ENCODE data around the gene TUBE1.
A peak's percentile ranks its signal among the peaks of the same experiment; 100 is the strongest.
"Not testable (repeated sequence)": the region's sequence is repeated elsewhere in the genome, so short reads cannot be mapped to it uniquely, and the experiment has no call there.

TUBE1 gene, protein sequence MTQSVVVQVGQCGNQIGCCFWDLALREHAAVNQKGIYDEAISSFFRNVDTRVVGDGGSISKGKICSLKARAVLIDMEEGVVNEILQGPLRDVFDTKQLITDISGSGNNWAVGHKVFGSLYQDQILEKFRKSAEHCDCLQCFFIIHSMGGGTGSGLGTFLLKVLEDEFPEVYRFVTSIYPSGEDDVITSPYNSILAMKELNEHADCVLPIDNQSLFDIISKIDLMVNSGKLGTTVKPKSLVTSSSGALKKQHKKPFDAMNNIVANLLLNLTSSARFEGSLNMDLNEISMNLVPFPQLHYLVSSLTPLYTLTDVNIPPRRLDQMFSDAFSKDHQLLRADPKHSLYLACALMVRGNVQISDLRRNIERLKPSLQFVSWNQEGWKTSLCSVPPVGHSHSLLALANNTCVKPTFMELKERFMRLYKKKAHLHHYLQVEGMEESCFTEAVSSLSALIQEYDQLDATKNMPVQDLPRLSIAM

DNA sequence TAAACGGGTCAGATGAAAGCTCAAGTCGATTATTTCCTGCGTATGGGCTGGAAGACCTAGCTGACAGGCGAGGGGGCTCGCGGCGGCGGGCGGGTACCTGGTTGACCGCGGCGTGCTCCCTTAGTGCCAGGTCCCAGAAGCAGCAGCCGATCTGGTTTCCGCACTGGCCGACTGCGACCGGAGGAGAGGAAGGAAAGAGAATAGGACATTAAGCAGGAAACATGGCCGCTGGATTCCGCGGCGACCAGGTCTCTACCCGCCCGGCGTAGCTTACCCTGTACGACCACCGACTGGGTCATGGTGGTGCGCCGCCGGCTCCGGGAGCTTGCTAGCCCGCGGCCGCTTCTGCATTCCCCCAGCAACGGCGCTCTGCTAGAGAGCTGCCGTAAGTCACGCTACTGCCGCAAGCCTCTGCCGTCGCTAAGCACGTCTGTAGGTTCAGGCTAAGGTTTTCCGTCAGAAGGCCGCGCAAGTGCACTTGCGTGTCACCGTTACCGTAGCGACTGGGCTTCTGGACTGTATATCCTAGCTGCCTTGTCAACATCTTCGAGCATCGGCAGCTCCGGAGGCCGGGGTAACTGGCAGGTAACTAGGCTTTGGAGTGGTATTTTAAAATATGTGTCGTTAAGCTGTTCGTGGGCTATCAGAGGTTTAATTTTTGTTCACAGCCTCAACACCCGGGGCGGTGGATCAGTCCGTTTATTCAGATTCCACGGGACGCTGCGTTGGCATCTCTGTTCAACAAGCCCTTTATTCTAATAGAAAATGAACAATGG is at the start of gene TUBE1, which contains the start of gene FAM229B:
Gene TUBE1 (minus strand): TSS at position 347 of the 776 bp plus-strand sequence. CDS start 48 bp downstream, at position 299.
Gene FAM229B (plus strand): TSS at position 456 of the 776 bp plus-strand sequence. CDS start 11,693 bp downstream, outside the sequence.
- peak; percentile 87 for DNase-seq (ENCODE audit: low spot score)

GRCh38 chr6:112130878-112131277 is 43.6 kb upstream of the TUBE1 start:
- DNase-seq (ENCODE audit: low spot score): no peak

DNA sequence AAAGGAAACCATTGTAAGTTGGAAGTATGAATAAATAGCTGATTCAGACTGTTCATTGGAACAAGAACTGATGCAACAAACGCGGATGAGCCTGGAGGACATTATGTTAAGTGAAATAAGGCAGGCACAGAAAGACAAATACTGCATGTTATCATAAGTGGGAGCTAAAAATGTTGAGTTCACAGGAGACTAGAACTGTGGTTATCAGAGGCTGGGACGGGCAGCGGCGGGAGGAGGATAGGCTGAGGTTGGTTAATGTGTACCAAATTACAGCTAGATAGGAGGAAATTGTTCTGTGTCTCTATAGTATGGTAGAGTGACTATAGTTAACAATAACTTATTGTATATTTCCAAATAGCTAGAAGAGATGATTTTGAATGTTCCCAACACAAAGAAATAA is 40.9 kb upstream of the TUBE1 start:
- DNase-seq (ENCODE audit: low spot score): no peak

DNA sequence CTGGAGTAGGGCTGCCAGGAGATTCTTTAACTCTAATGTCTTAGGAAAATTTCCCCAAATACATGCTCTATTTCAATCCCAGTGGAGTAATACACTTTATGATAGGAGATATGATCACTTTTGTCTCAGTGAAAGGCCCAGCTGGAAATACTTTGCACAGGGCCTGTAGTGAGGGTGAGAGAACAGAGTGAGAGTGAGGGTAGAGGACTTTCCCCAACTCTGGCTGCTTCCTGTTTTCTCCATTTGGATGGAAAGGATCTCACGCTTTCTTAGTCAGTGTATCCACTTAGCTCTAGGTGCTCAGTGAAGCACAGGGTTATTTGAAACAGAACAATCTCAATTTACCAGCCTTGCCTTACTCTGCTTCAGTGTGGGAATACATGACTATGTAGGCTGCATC is 36.7 kb upstream of the TUBE1 start:
- DNase-seq (ENCODE audit: low spot score): no peak

DNA sequence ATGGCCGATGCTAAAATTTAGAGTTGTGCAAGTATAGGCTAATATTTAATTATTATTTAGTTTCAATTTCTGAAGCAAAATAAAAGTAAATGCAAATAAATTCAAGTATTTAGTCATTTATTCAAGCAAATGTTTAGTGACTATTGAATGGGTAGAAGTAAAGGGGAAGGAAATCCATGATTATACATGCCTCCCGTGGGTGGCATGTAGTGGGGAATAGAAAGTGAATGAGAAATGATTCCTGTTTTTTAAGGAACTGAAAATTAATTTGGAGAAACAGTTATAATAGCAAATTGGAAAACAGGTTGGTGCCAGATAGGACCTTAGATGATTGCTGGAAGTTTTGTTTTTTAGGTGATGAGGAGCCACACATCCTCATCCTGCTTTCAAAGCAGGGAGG is 35.5 kb upstream of the TUBE1 start:
- DNase-seq (ENCODE audit: low spot score): no peak

DNA sequence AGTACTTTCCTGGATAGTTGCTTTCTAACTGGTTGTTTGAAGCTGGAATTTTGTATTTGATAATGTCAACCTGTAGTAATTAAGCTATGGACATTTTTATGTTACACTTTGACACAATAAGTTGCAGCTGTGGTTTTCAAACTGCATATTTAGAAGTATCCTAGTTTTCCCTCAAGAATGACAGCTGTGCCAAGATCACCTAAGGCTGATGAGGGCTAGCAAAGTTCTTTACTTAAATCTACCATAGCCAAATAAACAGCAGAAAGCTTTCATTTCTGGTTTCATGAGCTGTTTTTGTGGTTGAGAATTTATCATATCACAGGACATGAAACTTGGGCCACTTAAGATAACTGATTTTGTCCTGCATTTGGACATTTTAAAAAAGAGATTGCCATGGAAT is 30.8 kb upstream of the TUBE1 start:
- no peak for DNase-seq (ENCODE audit: low spot score)

DNA sequence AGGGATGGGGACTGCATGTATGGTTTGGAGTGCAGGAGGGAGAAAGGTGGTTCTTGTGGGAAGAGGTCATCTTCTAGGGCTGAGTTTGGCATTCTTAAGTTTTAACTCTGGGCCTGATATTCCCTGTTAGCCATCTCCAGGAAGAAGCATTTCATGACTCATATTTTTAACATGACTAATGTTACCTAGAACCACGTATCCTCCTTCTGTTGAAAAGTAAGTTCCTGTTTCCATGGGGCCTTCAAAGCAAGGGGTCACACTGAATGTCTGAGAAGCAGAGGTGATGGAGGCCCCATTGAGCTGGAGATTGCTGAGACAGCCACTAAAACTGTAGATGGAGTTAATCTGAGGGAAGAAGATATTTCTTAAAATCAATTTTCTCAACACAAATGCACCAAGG is 30.3 kb upstream of the TUBE1 start:
- peak; percentile 14 for DNase-seq (ENCODE audit: low spot score)

GRCh38 chr6:112116221-112116620 is 28.9 kb upstream of the TUBE1 start:
- no peak for DNase-seq (ENCODE audit: low spot score)

- no peak for DNase-seq (ENCODE audit: low spot score)
These were observed 27.4 kb upstream of the TUBE1 start for GRCh38 chr6:112114577-112115223.

DNA sequence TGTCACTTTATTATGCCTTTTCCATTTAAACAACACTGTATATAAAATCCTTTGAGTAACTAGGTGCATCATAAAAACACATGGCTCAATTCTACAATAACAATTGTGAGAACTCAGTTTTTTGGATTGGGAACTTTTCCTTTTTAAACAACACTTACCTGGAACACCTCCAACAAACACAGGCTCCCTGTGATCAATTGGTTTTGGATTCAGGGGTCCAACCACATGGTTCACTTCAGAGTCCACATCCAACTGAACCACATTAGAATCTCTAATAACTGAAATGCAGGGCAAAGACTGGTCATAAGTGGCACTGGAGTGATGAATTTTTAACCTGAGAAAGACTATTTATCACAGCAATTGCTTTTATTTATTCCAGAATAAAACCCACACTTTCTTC is 26.6 kb upstream of the TUBE1 start:
- no peak for DNase-seq (ENCODE audit: low spot score)

- DNase-seq (ENCODE audit: low spot score): no peak
These were observed 26.1 kb upstream of the TUBE1 start for GRCh38 chr6:112113431-112113830.

DNA sequence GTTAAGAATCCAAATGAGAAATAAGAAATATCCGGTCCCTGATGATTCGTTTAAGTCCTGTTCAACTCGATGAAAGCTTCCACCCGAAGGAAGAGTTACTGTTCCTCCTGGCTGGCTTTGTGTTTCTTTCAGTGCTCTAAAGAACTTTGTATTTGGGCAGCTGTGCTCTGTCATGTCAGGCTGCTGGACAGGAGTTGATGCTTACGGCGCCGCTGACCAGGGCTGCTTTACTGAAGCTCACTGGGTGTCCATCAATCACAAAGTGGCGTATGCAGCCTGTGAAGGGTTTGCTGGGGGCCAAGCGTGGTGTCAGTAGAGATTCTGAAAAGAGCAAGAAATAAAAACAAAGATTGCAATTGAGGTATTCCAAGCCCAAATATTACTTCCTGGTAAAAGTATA is 22.0 kb upstream of the TUBE1 start:
- no peak for DNase-seq (ENCODE audit: low spot score)

DNA sequence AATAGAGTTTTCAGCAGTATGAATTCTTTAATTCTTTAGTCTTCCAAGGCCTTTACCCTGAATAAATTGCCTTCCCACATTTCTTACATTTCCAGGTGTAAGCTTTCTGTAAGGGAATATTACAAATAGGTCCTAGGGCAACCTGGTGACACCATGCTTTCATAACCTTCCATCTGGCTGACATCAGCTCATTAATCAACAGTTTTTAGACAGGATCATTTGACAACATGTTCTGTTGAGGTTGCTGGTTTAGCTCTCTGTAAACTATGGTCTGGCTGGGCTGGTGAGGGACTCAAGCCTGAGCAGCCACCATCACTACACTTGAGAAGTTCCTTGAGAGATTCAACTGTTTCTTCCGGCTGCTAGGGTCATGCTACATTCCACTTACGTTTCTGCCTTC is 19.3 kb upstream of the TUBE1 start:
- DNase-seq (ENCODE audit: low spot score): no peak

DNA sequence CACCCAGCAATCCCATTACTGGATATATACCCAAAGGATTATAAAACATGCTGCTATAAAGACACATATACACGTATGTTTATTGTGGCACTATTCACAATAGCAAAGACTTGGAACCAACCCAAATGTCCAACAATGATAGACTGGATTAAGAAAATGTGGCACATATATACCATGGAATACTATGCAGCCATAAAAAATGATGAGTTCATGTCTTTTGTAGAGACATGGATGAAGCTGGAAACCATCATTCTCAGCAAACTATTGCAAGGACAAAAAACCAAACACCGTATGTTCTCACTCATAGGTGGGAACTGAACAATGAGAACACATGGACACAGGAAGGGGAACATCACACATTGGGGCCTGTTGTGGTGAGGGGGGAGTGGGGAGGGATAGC is 18.7 kb upstream of the TUBE1 start:
- DNase-seq (ENCODE audit: low spot score): not testable (repeated sequence)

DNA sequence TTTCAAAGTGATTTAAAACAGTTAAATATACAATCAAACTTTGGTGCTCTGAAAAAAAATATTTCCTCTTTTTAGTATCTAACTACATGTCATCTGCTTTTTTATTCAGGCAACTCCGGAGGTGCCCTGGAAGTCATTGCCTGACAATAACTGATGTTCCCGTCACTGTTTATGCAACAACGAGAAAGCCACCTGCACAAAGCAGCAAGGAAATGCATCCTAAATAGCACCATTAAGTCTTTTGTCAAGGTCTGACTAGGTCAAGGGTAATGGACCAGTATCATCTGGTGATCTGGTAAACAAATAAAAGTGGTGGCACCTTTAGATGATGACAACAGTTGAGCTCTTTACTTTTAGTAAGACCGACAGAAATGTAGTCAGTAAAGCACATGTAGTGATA is 13.3 kb upstream of the TUBE1 start:
- DNase-seq (ENCODE audit: low spot score): no peak

- no peak for DNase-seq (ENCODE audit: low spot score)
These were observed 9.6 kb upstream of the TUBE1 start for GRCh38 chr6:112096901-112097300.

DNA sequence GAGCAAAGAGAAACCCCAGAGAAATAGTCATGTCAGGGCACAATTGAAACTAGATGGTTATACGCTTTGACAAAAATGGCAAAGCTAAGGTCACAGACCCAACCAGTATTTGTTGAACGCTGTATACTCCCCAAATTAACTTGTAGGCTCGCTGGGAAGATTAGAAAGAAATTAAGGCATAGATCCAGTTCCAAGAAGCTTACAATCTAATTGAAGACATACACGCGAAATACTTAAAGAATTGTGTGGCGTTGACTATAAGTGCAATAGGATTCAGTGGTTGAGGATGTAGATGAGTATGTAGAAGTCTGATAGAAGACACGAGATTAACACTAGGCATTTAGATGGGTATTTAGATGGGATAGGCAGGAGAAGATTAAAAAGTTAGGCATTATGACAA is 634 bp upstream of the TUBE1 start:
- no peak for DNase-seq (ENCODE audit: low spot score)

GRCh38 chr6:112086744-112087135 is 542 bp downstream of the TUBE1 start:
- peak; percentile 32 for DNase-seq (ENCODE audit: low spot score)

DNA sequence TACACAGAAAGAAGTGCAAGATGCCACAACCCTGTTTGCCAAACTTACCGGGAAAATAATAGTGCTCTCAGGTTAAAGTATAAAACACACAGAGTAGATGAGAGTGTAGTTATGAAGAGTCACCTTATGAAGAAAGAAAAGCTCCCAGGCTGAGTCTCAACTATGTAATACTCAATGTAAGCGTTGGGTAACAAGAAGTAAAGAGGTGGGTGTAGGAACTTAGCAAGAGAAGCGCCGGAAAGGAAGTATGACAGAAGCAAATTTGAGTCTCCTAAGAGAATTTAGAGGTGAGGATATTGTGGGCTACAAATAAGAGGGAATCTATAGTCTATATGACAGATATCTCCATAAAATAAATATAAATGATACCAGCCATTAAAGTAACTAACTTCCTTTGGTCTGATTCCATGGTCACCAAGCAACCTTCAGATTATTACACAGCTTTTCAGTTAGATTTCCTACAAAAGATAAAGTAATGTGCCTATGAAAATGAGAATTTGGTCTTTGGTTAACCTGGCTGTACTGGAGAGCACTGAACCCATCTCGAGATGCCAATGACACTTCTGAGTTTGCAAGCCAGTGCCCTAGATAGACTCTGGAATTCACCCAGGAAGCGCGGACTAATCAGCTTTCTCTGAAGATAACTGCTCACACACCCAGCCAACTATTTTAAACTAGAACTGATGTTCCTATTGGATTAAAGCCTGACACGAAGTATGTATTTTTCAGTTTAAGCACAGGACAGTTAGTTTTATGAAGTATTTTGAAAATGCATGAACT is 1.8 kb downstream of the TUBE1 start:
- DNase-seq (ENCODE audit: low spot score): no peak

- no peak for DNase-seq (ENCODE audit: low spot score)
These were observed 5.7 kb downstream of the TUBE1 start for GRCh38 chr6:112081569-112081968.

- DNase-seq (ENCODE audit: low spot score): no peak
These were observed 20.7 kb downstream of the TUBE1 start for GRCh38 chr6:112066606-112067005.

Measured in AG08396 (cell line).